HG03442 (cell line): ENCODE measurements around the gene MRC1.
"Not testable (repeated sequence)": the region's sequence is repeated elsewhere in the genome, so short reads cannot be mapped to it uniquely, and the experiment has no call there.

ENCODE experiments used
- ATAC-seq: cut with Tn5 transposase; IDR thresholded peaks from one replicate; pipeline ENCODE4 v1.9.1; 2021; ENCODE audit warnings: mild to moderate bottlenecking, moderate library complexity; ENCODE audit not compliant: unreplicated experiment

Gene MRC1

GRCh38 chr10:17891435-17891834, 82.3 kb downstream of the MRC1 start:
- no peak for ATAC-seq

- ATAC-seq: no peak
Observed at GRCh38 chr10:17904564-17904963, 95.4 kb downstream of the MRC1 start.

DNA sequence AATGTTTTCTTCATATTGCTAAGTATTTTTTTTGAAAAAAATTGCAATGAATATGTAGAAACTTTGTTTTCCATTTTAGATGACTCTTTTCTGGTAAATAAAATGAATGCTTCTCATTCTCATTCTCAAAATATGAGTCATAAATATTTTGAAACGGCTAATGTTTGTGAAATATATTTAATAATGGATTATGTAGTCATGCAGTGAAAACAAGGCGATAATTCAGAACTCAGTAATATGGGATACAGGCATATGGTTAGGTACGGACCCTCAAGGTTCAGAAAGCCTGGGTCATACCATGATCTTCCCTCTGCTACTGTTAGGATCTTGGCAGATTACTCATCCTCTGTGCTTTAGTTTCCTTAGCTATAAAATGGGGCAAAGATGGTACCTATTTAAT, 96.3 kb downstream of the MRC1 start:
- ATAC-seq: no peak

GRCh38 chr10:17906002-17906401, 96.9 kb downstream of the MRC1 start:
- no peak for ATAC-seq

- no peak for ATAC-seq
Observed at GRCh38 chr10:17907641-17908040, 98.5 kb downstream of the MRC1 start.

GRCh38 chr10:17910125-17910789, 101.1 kb downstream of the MRC1 start:
- ATAC-seq: peak; percentile 63

GRCh38 chr10:17912754-17913153, 103.6 kb downstream of the MRC1 start:
- no peak for ATAC-seq

GRCh38 chr10:17913604-17914003, 104.5 kb downstream of the MRC1 start:
- ATAC-seq: no peak

DNA sequence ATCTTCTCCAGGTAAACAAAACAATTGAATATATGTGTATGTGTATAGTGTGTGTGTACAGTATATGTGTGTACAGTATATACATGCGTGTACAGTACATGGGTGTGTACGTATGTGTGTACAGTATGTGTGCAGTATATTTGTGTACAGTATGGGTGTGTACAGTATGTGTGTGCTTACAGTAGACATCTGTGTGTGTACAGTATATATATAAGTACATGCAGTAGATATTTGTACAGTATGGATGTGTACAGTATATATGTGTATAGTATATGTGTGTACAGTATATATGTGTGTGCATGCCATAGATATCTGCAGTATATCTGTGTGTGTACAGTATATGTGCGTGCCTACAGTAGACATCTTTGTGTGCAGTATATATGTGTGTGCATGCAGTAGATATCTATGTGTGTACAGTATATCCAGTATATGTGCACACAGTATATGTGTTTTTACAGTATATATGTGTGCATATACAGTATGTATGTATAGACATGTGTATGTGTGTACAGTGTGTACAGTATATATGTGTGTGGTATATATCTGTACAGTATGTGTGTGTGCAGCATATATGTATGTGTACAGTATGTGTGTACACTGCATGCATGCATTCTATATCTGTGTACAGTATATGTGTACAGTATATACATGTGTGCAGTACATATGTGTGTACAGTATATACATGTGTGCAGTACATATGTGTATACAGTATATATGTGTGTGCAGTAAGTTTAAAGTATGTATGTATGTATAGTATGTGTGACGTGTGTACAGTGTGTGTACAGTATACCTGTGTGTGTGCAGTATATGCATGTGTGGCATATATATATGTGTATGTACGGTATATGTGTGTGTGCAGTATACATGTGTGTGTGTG, 105.3 kb downstream of the MRC1 start:
- no peak for ATAC-seq

- no peak for ATAC-seq
Observed at GRCh38 chr10:17915181-17915580, 106.0 kb downstream of the MRC1 start.

- ATAC-seq: no peak
Observed at GRCh38 chr10:17918187-17918903, 109.2 kb downstream of the MRC1 start.

GRCh38 chr10:17921378-17921777, 112.2 kb downstream of the MRC1 start:
- no peak for ATAC-seq

DNA sequence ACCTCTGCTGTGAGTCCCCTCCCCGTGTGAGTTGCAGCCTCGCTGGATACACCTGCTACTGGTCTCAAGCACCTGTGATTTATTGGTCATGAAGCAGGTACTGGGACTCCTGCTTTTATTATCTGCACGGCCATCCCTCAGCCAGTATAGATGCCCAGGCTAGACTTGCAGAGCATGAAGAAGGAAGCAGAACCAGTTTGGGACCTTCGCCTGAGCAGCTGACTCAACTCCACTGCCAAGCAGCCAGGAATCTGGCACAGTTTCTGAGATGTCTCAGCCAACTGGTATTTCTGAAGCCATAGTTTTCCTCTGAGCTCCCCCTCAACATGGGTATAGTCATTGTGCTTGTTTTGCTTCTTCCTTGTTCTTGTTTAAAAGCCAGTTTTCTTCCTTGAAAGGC, 114.6 kb downstream of the MRC1 start:
- ATAC-seq: no peak

GRCh38 chr10:17943033-17943745, 134.0 kb downstream of the MRC1 start:
- no peak for ATAC-seq

DNA sequence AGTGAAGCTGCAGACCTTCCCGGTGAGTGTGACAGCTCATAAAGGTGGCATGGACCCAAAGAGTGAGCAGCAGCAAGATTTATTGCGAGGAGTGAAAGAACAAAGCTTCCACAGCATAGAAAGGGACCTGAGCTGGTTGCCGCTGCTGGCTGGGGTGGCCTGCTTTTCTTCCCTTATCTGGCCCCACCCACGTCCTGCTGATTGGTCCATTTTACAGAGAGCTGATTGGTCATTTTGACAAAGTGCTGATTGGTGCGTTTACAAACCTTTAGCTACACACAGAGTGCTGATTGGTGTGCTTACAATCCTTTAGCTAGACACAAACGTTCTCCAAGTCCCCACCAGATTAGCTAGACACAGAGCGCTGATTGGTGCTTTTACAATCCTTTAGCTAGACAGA, 141.1 kb downstream of the MRC1 start:
- ATAC-seq: not testable (repeated sequence)

- no peak for ATAC-seq
Observed at GRCh38 chr10:17950726-17951125, 141.6 kb downstream of the MRC1 start.

DNA sequence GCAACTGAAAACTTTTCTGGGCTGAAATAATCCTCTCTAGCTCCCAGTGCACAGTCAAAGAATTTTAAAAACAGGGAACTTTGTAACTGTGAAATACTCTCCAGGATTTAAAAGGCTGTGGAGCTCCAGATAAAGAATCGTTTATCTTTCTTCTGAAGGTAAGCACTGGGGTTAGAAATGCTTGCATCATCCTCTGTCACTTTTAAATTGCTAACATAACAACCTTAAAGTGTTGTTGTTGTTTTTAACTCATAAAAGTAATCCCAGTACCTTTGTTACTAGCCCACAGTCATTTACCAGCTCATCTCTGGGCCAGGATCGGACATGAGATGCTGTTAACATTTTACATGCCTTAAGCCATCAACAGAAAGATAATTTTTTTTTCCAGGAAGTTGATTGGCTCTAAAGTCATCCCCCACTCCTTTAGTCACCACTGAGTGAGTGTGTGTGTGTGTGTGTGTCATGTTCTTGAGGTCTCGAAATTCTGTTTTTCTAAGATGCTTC, 142.8 kb downstream of the MRC1 start, which contains the start of gene SLC39A12:
Gene SLC39A12 (plus strand): TSS at position 51 of the 504 bp plus-strand sequence. CDS start 1,359 bp downstream, outside the sequence.
- ATAC-seq: no peak

GRCh38 chr10:17954372-17954771, 145.2 kb downstream of the MRC1 start:
- not testable (repeated sequence) for ATAC-seq

DNA sequence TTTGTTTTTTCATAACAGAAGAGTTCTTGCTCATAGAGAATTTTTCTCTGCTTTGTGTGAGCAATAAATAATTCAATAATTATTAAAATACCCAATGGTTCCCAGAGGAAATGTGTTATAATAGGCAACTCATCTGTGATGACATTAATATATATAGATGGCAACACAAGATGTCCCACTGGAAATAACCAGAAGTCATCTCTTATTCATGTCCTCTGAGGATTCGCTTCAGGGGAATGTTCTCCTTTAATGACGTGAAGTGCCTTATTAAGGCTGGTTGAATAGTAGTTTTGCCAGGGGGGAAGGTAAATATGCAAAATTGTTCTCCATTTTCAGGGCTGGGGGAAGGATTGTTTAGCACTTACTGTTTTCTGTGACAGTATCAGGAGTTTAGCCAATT, 145.7 kb downstream of the MRC1 start:
- no peak for ATAC-seq

GRCh38 chr10:17958049-17958448, 148.9 kb downstream of the MRC1 start:
- ATAC-seq: no peak

DNA sequence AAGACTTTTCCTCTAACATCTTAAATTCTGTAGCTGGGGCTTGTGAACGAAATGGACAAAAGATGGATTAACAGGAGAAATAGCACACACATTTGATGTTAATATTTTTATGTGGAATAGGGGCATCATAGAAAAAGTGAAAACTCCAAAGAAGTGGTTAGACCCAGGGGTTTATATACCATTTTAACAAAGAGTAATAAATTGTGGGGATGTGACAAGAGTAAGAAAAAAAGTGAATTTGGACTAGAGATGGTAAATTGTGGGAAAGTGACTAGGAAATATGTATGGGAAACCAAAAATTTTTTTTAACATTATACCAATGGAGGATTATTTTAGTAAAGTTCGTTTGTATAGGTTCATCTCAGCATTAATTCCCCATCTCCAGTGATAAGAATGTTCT, 150.7 kb downstream of the MRC1 start:
- no peak for ATAC-seq
